Measurements from ENCODE around the gene PRRG1. TPM values are rescaled to one million over a fixed set of nuclear protein-coding genes. Genes with fewer than 3 reads are reported as not detected.
"Not testable (repeated sequence)": the region's sequence is repeated elsewhere in the genome, so short reads cannot be mapped to it uniquely, and the experiment has no call there.

Gene PRRG1
- total RNA-seq, 1 donor from 2014 or later = 6.4 TPM

- no peak for DNase-seq
These were observed 29.7 kb downstream of the PRRG1 start for GRCh38 chrX:37378830-37379229.

GRCh38 chrX:37380256-37380655 lies 31.1 kb downstream of the PRRG1 start:
- DNase-seq = no peak

DNA sequence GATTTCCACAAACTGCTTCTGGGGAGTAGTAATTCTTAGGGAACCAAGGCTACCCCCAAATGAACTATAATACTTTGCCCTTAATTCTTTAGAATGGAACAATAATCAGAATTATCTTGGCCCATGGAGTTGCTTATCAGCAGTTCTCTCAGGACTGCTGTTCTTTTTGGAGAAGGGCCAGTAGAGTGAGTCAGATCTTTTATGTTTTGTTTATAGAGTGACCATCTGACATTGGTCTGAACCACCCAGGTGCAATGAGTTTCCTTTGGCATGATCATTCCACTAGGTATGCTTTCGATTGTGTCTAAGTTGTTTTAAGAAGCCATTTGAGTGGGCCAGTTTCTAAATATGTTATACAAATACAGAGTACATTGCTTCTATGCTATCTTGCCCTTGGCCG lies 31.8 kb downstream of the PRRG1 start:
- DNase-seq = no peak

DNA sequence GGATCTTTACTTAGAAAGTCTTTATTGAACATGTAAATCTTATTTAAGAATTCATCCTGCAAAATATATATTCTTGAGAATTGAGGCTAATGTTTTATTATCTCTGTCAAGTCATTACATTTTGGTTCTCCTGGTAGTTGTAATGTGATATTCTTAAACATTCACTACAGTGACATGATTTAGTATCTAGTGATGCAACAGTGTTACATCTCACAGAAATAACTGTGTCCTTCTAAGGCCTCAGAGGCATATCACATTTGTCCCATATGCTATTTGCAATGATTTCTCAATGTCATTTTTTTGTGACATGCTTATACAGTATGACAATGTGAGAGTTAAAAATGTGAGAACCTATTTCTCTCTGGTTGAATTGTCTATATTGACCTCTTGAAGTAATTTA lies 34.1 kb downstream of the PRRG1 start:
- DNase-seq = no peak

DNA sequence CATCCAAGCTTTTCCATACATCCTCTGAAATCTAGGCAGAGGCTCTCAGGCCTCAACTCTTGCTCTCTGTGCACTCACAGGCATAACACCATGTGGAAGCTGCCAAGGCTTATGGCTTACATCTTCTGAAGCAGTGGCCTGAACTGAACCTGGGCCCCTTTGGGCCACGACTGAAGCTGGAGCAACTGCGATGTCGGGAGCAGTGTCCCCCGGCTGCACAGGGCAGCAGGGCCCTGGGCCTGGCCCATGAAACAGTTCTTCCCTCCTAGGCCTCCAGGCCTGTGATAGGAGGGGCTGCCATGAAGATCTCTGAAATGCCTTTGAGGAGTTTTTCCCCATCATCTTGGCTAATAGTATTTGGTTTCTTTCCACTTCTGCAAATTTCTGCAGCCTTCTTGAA lies 39.2 kb downstream of the PRRG1 start:
- DNase-seq = no peak

DNA sequence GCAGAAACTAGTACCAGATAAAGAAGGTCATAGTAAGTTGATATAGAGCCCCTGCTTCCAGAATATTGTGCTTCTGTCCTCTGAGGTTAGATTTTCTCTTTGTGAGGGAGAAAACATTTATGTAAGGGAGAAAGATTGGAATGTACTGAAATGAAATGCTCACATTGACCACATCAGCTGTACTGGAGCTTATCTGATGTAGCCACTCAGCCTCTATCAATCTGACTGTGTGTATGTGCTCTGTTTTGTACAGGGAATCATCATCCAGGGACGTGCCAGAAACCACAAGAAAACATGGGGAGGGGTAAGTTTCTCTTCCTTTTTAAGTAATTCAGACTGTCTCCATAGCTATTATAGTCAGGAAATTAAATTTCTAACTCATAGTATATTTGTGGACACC lies 56.8 kb downstream of the PRRG1 start:
- DNase-seq = no peak

DNA sequence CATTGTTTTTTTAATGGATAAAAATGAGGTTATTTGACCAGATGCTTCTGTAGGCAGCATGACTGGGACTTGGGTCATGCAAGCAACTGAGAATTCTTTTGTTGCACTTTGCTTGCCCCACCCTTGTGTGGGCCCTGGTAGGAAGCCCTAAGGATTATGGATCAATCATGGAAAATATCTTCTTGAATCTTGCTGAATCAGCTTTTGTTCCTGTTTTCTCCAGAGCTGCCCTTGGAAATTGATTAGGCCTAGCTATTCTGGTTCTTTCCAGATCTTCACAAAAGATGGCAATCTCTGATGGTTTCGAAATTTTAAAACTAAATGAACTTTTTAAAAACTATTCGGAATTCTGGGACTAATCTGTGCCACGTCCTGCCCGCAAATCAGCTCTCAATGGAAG lies 58.6 kb downstream of the PRRG1 start:
- DNase-seq = no peak

- no peak for DNase-seq
These were observed 60.1 kb downstream of the PRRG1 start for GRCh38 chrX:37409278-37409677.

DNA sequence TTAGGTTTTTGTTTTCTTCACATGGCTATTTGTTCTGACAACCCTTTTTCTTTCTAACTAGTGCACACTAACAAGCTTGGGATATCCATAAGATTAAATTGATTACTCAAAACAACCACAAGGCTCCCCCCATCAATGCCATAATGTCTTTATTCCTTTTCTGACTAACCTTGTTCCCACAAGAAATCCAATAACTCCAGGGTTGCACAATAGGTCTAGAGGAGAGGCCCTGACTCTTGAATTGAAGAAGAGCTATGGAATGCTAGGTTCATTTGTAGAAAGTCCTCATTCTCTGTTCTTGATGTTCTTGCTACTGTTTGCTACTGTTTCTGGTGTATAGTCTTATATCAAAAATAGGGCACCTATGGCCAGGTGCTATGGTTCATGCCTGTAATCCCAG lies 71.0 kb downstream of the PRRG1 start:
- no peak for DNase-seq

DNA sequence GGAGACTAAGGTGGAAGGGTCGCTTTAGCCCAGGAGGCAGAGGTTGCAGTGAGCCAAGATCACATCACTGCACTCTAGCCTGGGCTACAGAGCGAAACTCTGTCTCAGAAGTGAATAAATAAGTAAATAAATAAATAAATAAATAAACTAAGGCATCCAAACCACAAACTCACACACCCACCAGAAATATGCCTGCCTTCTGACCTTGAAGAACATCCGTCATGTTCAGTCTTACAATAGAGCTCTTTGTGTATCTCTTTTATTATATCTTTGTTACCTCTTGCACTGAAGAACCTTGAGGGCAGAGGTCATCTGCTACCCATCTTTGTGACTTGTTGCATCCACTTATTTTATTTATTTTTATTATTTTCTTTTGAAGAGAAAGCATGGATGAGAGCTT lies 71.6 kb downstream of the PRRG1 start:
- no peak for DNase-seq

DNA sequence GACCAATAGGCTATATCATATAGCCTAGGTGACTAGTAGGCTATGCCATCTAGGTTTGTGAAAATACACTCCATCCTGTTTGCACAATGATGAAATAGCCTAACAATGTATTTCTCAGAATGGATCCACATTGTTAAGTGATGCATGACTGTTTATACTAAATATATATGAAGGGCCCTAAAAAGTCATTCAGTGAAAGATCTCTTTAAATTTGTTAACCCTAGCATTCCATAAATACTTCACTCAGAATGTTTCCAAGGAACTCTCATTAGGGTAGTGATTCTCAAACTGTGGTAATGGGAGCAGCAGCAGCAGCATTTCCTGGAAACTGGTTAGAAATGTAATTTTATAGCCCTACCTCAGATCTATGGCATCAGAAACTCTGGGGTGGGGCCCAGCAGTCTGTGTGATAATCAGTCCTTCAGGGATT lies 74.9 kb downstream of the PRRG1 start:
- DNase-seq = no peak

- no peak for DNase-seq
These were observed 76.2 kb downstream of the PRRG1 start for GRCh38 chrX:37425370-37425769.

DNA sequence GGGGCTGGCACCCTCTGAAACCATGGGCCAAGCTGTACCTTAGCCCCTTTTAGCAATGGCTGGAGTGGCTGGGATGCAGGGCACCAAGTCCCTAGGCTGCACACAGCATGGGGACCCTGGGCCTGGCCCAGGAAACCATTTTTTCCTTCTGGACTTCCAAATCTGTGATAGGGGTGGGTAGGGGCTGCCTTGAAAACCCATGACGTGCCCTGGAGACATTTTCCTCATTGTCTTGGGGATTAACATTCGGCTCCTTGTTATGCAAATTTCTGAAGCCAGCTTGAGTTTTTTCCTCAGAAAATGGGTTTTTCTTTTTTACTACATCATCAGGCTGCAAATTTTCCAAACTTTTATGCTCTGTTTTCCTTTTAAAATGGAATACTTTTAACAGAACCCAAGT lies 79.8 kb downstream of the PRRG1 start:
- DNase-seq = not testable (repeated sequence)

GRCh38 chrX:37434362-37434761 lies 85.2 kb downstream of the PRRG1 start:
- no peak for DNase-seq

DNA sequence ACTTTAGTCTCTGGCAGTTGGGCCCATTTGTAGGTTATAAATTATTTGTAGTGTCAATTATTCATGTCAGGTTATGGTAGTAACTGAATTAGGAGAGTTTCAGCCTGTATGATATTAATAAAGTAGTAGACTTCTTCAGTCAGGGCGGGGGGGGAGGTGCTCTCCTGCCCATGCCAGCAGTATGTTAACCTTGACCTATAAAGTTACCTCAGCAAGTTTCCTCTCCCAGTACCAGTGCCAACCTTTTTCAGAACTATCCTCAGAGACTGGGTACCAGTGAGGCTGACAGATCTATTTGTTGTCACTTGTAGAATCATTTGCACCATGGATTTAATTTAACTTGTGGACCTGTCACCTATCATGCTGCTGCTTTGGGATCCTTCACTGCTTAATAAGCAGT lies 88.0 kb downstream of the PRRG1 start:
- no peak for DNase-seq

DNA sequence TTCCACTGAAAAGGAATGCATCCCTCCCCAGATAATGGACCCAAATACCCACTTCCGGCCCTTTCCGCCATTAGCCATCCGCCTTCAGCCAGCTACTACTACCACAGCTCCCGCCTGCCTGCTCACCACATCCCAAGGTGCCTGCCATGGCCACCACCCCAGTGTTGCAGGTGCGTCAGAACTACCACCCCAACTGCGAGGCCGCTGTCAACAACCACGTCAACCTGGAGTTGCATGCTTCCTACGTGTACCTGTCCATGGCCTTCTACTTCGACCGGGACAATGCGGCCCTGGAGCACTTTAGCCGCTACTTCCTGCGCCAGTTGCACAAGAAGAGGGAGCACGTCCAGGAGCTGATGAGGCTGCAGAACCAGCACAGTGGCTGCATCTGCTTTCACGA lies 92.2 kb downstream of the PRRG1 start:
- no peak for DNase-seq

DNA sequence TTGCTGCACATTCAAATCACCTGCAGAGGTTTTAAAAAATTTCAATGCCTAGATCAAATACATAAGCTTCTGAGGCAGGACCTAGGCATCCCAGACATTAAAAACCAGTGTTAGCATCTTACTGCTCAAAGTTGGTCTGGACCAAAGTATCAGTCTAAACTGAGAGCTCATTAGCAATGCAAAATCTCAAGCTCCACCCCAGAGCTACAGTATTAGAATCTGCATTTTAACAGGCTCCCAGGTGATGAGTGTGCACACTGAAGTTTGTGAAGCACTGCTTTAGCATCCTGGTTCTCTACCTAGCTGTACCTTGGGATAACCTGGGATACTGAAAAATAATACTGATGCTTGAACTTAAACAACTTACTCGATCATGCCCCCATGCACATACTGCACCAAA lies 96.0 kb downstream of the PRRG1 start:
- DNase-seq = no peak

- no peak for DNase-seq
These were observed 104.7 kb downstream of the PRRG1 start for GRCh38 chrX:37453821-37454220.

GRCh38 chrX:37454537-37455285 lies 105.5 kb downstream of the PRRG1 start:
- DNase-seq = no peak

GRCh38 chrX:37455381-37455780 lies 106.2 kb downstream of the PRRG1 start:
- DNase-seq = no peak

- DNase-seq = not testable (repeated sequence)
These were observed 111.1 kb downstream of the PRRG1 start for GRCh38 chrX:37460285-37460684.

DNA sequence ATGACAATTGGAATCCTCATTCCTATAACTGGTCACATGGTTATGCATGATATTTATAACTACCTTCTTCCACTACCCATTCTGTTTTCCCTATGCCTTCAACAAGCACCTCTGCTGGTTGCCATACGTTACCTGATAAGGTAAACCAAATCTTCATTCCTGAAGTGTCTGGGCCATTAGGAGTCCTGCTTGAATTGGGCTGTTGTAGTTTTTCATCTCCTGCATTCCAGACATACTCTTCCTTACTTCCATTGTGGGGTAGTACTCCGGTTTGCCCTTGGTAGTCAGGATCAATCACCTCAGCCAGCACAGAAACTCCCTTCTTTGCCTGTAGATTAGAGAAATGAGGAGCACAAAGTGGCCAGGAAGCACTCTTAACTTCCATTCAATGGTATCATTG lies 113.2 kb downstream of the PRRG1 start:
- DNase-seq = no peak

DNA sequence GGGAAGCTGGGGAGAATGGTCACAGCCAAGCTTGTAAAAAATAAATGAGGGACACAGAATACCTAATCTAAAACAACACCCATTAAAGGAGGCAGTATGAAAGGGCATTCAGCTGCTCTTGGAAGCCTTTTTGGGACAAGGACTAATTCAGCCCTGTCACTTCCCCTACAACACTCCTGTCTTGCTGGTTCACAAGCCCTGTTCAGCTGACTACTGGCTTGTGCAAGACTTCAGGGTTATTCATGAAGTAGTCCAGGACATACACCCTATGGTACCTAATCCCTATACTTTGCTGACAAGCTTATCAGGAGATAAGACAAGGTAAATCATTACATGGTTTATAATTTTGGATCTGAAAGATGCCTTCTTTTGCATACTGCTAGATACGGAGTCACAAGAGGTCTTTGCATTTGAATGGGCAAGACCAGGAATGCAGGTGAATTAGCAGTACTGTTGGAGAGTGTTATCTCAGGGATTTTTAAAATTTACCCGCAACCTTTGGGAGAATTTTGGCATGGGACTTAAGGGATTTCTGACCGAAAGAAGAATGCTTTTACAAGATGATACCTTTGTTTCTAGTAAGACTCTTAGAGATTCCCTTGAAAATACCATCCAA lies 119.1 kb downstream of the PRRG1 start:
- no peak for DNase-seq

DNA sequence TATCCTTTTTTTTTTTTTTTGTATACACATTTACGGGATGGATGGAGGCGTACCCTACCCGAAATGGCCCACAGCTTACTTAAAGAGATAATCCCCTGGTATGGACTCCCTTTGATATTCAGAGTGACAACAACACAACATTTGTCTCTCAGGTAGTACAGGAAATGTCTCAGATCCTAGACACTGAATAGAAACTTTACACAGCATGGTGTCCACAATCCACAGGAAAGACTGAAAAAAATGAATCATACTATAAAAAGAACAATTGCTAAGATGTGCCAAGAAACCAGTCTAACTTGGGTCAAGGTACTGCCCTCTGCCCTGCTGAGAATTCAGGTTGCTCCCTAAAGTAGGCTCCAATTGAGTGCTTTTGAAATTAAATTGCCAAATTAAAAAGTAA lies 121.5 kb downstream of the PRRG1 start:
- no peak for DNase-seq
